HCT116 (cell line): ENCODE measurements around the gene VPS33A.

Source experiments
- CTCF ChIP-seq, 3 experiments: fragments of 200-600 bp in 1 of 3; sonication (generic) in 1 of 3; IDR thresholded peaks in 2 of 3; conservative IDR thresholded peaks in 1 of 3; 2 replicates each; pipeline ENCODE4 v1.5.1; 2012 to 2017; ENCODE audit warnings: low read depth in 2 of 3, low read length in 2 of 3, antibody characterized with exemption in 1 of 3, borderline replicate concordance in 1 of 3, control low read depth in 1 of 3, mild to moderate bottlenecking in 1 of 3, mixed read lengths in 1 of 3, mixed run types in 1 of 3, moderate library complexity in 1 of 3; ENCODE audit not compliant: insufficient read depth in 1 of 3
- JUND ChIP-seq: IDR thresholded peaks from 2 replicates; pipeline ENCODE4 v1.6.1; 2012
- RAD21 ChIP-seq: IDR thresholded peaks from 2 replicates; pipeline ENCODE4 v1.6.1; 2012; ENCODE audit warnings: low read depth, mild to moderate bottlenecking
- REST ChIP-seq: IDR thresholded peaks from 2 replicates; pipeline ENCODE4 v1.6.1; 2012; ENCODE audit warnings: low read depth

GRCh38 chr12:122206976-122207375 lies 59.3 kb downstream of the VPS33A start:
- TF ChIP-seq RAD21 (no peak), REST (no peak), JUND (no peak), CTCF (IDR thresholded peaks at IDR 0.05 in 2 of 3, conservative IDR thresholded peaks at IDR 0.05 in 1 of 3; ENCODE audit: borderline replicate concordance in 1 of 3, insufficient read depth in 1 of 3, low read depth in 2 of 3, low read length in 2 of 3) (no peak)
